ENCODE data around the gene BCAS3.
"Not testable (repeated sequence)": the region's sequence is repeated elsewhere in the genome, so short reads cannot be mapped to it uniquely, and the experiment has no call there.

BCAS3 gene

GRCh38 chr17:60804831-60805230, 127.2 kb downstream of the BCAS3 start:
- DNase-seq = no peak

GRCh38 chr17:60809421-60809820, 131.8 kb downstream of the BCAS3 start:
- DNase-seq = no peak

GRCh38 chr17:60814941-60815340, 137.3 kb downstream of the BCAS3 start:
- DNase-seq = not testable (repeated sequence)

GRCh38 chr17:60817192-60817591, 139.5 kb downstream of the BCAS3 start:
- no peak for DNase-seq

- no peak for DNase-seq
Measured at GRCh38 chr17:60819447-60820130, 141.9 kb downstream of the BCAS3 start.

- no peak for DNase-seq
Measured at GRCh38 chr17:60823515-60823914, 145.9 kb downstream of the BCAS3 start.

GRCh38 chr17:60825351-60825750, 147.7 kb downstream of the BCAS3 start:
- DNase-seq = no peak

GRCh38 chr17:60827943-60828342, 150.3 kb downstream of the BCAS3 start:
- no peak for DNase-seq

GRCh38 chr17:60832151-60832585, 154.5 kb downstream of the BCAS3 start:
- DNase-seq = no peak

- no peak for DNase-seq
Measured at GRCh38 chr17:60832631-60833030, 155.0 kb downstream of the BCAS3 start.

- no peak for DNase-seq
Measured at GRCh38 chr17:60840456-60840855, 162.8 kb downstream of the BCAS3 start.

GRCh38 chr17:60845012-60845411, 167.4 kb downstream of the BCAS3 start:
- DNase-seq = no peak

GRCh38 chr17:60846175-60846574, 168.5 kb downstream of the BCAS3 start:
- DNase-seq = no peak

- no peak for DNase-seq
Measured at GRCh38 chr17:60851181-60851580, 173.5 kb downstream of the BCAS3 start.

GRCh38 chr17:60857556-60858080, 180.0 kb downstream of the BCAS3 start:
- no peak for DNase-seq

- no peak for DNase-seq
Measured at GRCh38 chr17:60862482-60862881, 184.8 kb downstream of the BCAS3 start.

GRCh38 chr17:60863892-60864707, 186.4 kb downstream of the BCAS3 start:
- no peak for DNase-seq

- DNase-seq = no peak
Measured at GRCh38 chr17:60864708-60865005, 187.0 kb downstream of the BCAS3 start.

GRCh38 chr17:60874772-60875171, 197.1 kb downstream of the BCAS3 start:
- no peak for DNase-seq

GRCh38 chr17:60886731-60887613, 209.3 kb downstream of the BCAS3 start:
- DNase-seq = not testable (repeated sequence)

GRCh38 chr17:60887614-60888028, 210.0 kb downstream of the BCAS3 start:
- DNase-seq = no peak

- no peak for DNase-seq
Measured at GRCh38 chr17:60888812-60889709, 211.4 kb downstream of the BCAS3 start.
